Limb (tissue), 2 donors: ENCODE data around the gene DEFB108B.
"Not testable (repeated sequence)": the region's sequence is repeated elsewhere in the genome, so short reads cannot be mapped to it uniquely, and the experiment has no call there.

ENCODE experiments used
- DNase-seq, 2 donors: peaks; one replicate each; pipeline ENCODE4 v3.0.0-alpha.2; 2016; ENCODE audit errors: extremely low spot score in 2 of 2

The DEFB108B gene

GRCh38 chr11:71813481-71814355 is 19.3 kb upstream of the DEFB108B start:
- DNase-seq: peak; percentile 56 to 86

GRCh38 chr11:71821539-71821938 is 11.5 kb upstream of the DEFB108B start:
- DNase-seq: not testable (repeated sequence)

GRCh38 chr11:71829247-71829646 is 3.8 kb upstream of the DEFB108B start:
- DNase-seq: not testable (repeated sequence)

GRCh38 chr11:71829686-71830085 is 3.3 kb upstream of the DEFB108B start:
- DNase-seq: not testable (repeated sequence)

- not testable (repeated sequence) for DNase-seq
Observed at GRCh38 chr11:71842720-71843119, 9.7 kb downstream of the DEFB108B start.

- not testable (repeated sequence) for DNase-seq
Observed at GRCh38 chr11:71843355-71843754, 10.4 kb downstream of the DEFB108B start.

GRCh38 chr11:71843858-71844257 is 10.9 kb downstream of the DEFB108B start:
- DNase-seq: no peak

GRCh38 chr11:71853895-71854294 is 20.9 kb downstream of the DEFB108B start:
- not testable (repeated sequence) for DNase-seq

GRCh38 chr11:71855880-71856279 is 22.9 kb downstream of the DEFB108B start:
- not testable (repeated sequence) for DNase-seq

- DNase-seq: not testable (repeated sequence)
Observed at GRCh38 chr11:71860835-71861234, 27.8 kb downstream of the DEFB108B start.

GRCh38 chr11:71863978-71864627 is 31.1 kb downstream of the DEFB108B start:
- DNase-seq: peak in 1 of 2 donors; percentile 10

- DNase-seq: not testable (repeated sequence)
Observed at GRCh38 chr11:71867209-71867608, 34.2 kb downstream of the DEFB108B start.

GRCh38 chr11:71869931-71870330 is 36.9 kb downstream of the DEFB108B start:
- DNase-seq: not testable (repeated sequence)

GRCh38 chr11:71870661-71871060 is 37.7 kb downstream of the DEFB108B start:
- not testable (repeated sequence) for DNase-seq

GRCh38 chr11:71876262-71876661 is 43.3 kb downstream of the DEFB108B start:
- DNase-seq: not testable (repeated sequence)

GRCh38 chr11:71878059-71878458 is 45.1 kb downstream of the DEFB108B start, which contains the start of gene DEFB131B:
TSS of gene DEFB131B (plus strand) at chr11:71878453. CDS start at chr11:71878453, 0 bp downstream.
- not testable (repeated sequence) for DNase-seq

GRCh38 chr11:71885806-71886205 is 52.8 kb downstream of the DEFB108B start:
- not testable (repeated sequence) for DNase-seq
